Stimulated activated naive CD4-positive, alpha-beta T cell (primary cell): ENCODE results near the gene APOC4.

Experiments
- DNase-seq, 6 experiments: peaks; one replicate each; lab custom pipeline; 2025; lab: John Stamatoyannopoulos, UW

The APOC4 gene

GRCh38 chr19:44993926-44994537 lies 52.0 kb downstream of the APOC4 start:
- no peak for DNase-seq
